ENCODE measurements around the gene FFAR4. TPM values are rescaled to one million over a fixed set of nuclear protein-coding genes. Genes with fewer than 3 reads are reported as not detected.
"Not testable (repeated sequence)": the region's sequence is repeated elsewhere in the genome, so short reads cannot be mapped to it uniquely, and the experiment has no call there.

Gene FFAR4
- 10 to 100 TPM in 2 of 6 donors, 1 to 10 TPM in 4; 2.4 to 18.1 (median 7.6) TPM for total RNA-seq

- peak; percentile 58 to 89 for DNase-seq
These were observed at the start of gene FFAR4 for GRCh38 chr10:93566435-93567276. FFAR4 (plus strand) TSS chr10:93566665; CDS start chr10:93566721, 56 bp downstream.

GRCh38 chr10:93518531-93518930 lies 47.9 kb upstream of the FFAR4 start:
- no peak for TF ChIP-seq CTCF (IDR thresholded peaks at IDR 0.05)
- TF ChIP-seq EP300 (IDR thresholded peaks at IDR 0.05): no peak
- no peak for TF ChIP-seq POLR2AphosphoS5 (IDR thresholded peaks at IDR 0.05)
- no peak for TF ChIP-seq POLR2A (IDR thresholded peaks at IDR 0.05)
- H3K27me3 ChIP-seq: no peaks in the 10 kb centered on the region

More at GRCh38 chr10:93566435-93567276, at the start of gene FFAR4:
- TF ChIP-seq CTCF (IDR thresholded peaks at IDR 0.05) (no peak), EP300 (IDR thresholded peaks at IDR 0.05) (no peak), POLR2A (IDR thresholded peaks at IDR 0.05) (peak in 1 of 4 donors; percentile 47), POLR2AphosphoS5 (IDR thresholded peaks at IDR 0.05) (peak in 1 of 2 donors; percentile 10)
- peak within 1 kb of the TSS in 3 of 4 donors; percentile 35 to 49 (median 38) for H3K4me3 ChIP-seq
- H3K27ac ChIP-seq: peak within 1 kb of the TSS in 1 of 4 donors; percentile 11
- 3% methylated on average over 37 to 38 of the region's 85 CpGs for WGBS, 2 donors
- peaks cover 8 to 20% (median 12%) of the 10 kb centered on the region in 4 donors for H3K4me1 ChIP-seq
- peaks cover 0 to 22% (median 8%) of the 10 kb centered on the region in 4 donors for H3K27me3 ChIP-seq
- H3K9me3 ChIP-seq: no peaks in the 10 kb centered on the region
- ATAC-seq (ENCODE audit: low FRiP score in 2 of 2): peak; percentile 50 to 88
- no peaks in the 10 kb centered on the region for H3K36me3 ChIP-seq

GRCh38 chr10:93535293-93535692 lies 31.2 kb upstream of the FFAR4 start:
- no peak for DNase-seq
- Histone ChIP-seq H3K36me3 (no peaks in the 10 kb centered on the region), H3K4me1 (no peaks in the 10 kb centered on the region), H3K27ac (no peak overlapping the region), H3K9me3 (no peaks in the 10 kb centered on the region), H3K4me3 (no peak overlapping the region), H3K27me3 (no peaks in the 10 kb centered on the region)
- ATAC-seq (ENCODE audit: low FRiP score in 2 of 2): no peak
- WGBS, 2 donors: 91 to 100% methylated on average over 1 to 5 of the region's 5 CpGs
- TF ChIP-seq POLR2A (IDR thresholded peaks at IDR 0.05) (no peak), EP300 (IDR thresholded peaks at IDR 0.05) (no peak), CTCF (IDR thresholded peaks at IDR 0.05) (no peak), POLR2AphosphoS5 (IDR thresholded peaks at IDR 0.05) (no peak)

More at GRCh38 chr10:93518531-93518930, 47.9 kb upstream of the FFAR4 start:
- no peak overlapping the region for H3K27ac ChIP-seq
- peaks cover 0 to 10% (median 8%) of the 10 kb centered on the region in 4 donors for H3K4me1 ChIP-seq
- no peaks in the 10 kb centered on the region for H3K36me3 ChIP-seq
- H3K4me3 ChIP-seq: no peak overlapping the region
- ATAC-seq (ENCODE audit: low FRiP score in 2 of 2): no peak
- H3K9me3 ChIP-seq: no peaks in the 10 kb centered on the region
- WGBS, 2 donors: 96 to 100% methylated on average over 1 to 4 of the region's 4 CpGs
- DNase-seq: no peak

- ATAC-seq (ENCODE audit: low FRiP score in 2 of 2); DNase-seq; H3K36me3 ChIP-seq; H3K27me3 ChIP-seq; H3K4me3 ChIP-seq; H3K4me1 ChIP-seq; H3K9me3 ChIP-seq; H3K27ac ChIP-seq: not testable (repeated sequence)
- 86 to 88% methylated on average over 4 of the region's 4 CpGs for WGBS, 2 donors
These were observed 25.6 kb upstream of the FFAR4 start for GRCh38 chr10:93540871-93541270.

- DNase-seq (peak in 1 of 2 donors; percentile 36), ATAC-seq (ENCODE audit: low FRiP score in 2 of 2) (peak; percentile 67 to 97)
- H3K4me1 ChIP-seq: peaks cover 3 to 9% (median 3%) of the 10 kb centered on the region in 4 donors
- no peak overlapping the region for H3K27ac ChIP-seq
- no peaks in the 10 kb centered on the region for H3K27me3 ChIP-seq
- H3K4me3 ChIP-seq: peak overlapping the region in 2 of 4 donors; percentile 24 to 25
- TF ChIP-seq POLR2A (IDR thresholded peaks at IDR 0.05): no peak
- TF ChIP-seq CTCF (IDR thresholded peaks at IDR 0.05): peak; percentile 47 to 80 (median 60)
- no peaks in the 10 kb centered on the region for H3K36me3 ChIP-seq
- no peaks in the 10 kb centered on the region for H3K9me3 ChIP-seq
- WGBS, 2 donors: 53 to 62% methylated on average over 22 to 23 of the region's 23 CpGs
These were observed 24.8 kb upstream of the FFAR4 start for GRCh38 chr10:93541402-93542357.

All from upper lobe of left lung (tissue), 6 donors.